HEK293T (cell line): ENCODE data around the gene ANO2.

Experiments
- CTCF ChIA-PET: fragments of 350-600 bp; formaldehyde crosslinking; extraction: SDS; loops from one replicate; lab custom pipeline; 2021; ENCODE audit warnings: antibody characterized with exemption, inconsistent platforms; lab: Yijun Ruan, JAX
- POLR2A ChIA-PET: fragments of 350-600 bp; formaldehyde crosslinking; extraction: SDS; loops from one replicate; lab custom pipeline; 2020; ENCODE audit warnings: antibody characterized with exemption, inconsistent platforms; lab: Yijun Ruan, JAX
- DNase-seq: peaks from one replicate; pipeline ENCODE4 v3.0.0; 2012; ENCODE audit warnings: mixed read lengths; ENCODE audit errors: extremely low spot score
- ARNT ChIP-seq: fragments of 450-650 bp; IDR thresholded peaks from 2 replicates; pipeline ENCODE4 v1.6.1; 2017; ENCODE audit warnings: mild to moderate bottlenecking
- BHLHE40 ChIP-seq: fragments of 450-650 bp; IDR thresholded peaks from 2 replicates; pipeline ENCODE4 v1.6.1; 2016; ENCODE audit warnings: mild to moderate bottlenecking, moderate library complexity, borderline replicate concordance
- CTBP1 ChIP-seq: fragments of 450-650 bp; IDR thresholded peaks from 2 replicates; pipeline ENCODE4 v1.6.1; 2016; ENCODE audit warnings: borderline replicate concordance
- ELF4 ChIP-seq: fragments of 450-650 bp; IDR thresholded peaks from 2 replicates; pipeline ENCODE4 v1.6.1; 2017; ENCODE audit warnings: antibody characterized with exemption
- FOXA1 ChIP-seq: fragments of 450-650 bp; IDR thresholded peaks from 2 replicates; pipeline ENCODE4 v1.6.1; 2016; ENCODE audit warnings: mild to moderate bottlenecking
- FOXK2 ChIP-seq: fragments of 450-650 bp; IDR thresholded peaks from 2 replicates; pipeline ENCODE4 v1.6.1; 2016; ENCODE audit warnings: mild to moderate bottlenecking
- FOXM1 ChIP-seq: fragments of 450-650 bp; IDR thresholded peaks from 2 replicates; pipeline ENCODE4 v1.6.1; 2017; ENCODE audit warnings: mild to moderate bottlenecking, borderline replicate concordance
- HDGF ChIP-seq: fragments of 450-650 bp; IDR thresholded peaks from 2 replicates; pipeline ENCODE4 v1.6.1; 2017; ENCODE audit warnings: antibody characterized with exemption, borderline replicate concordance
- L3MBTL2 ChIP-seq: fragments of 450-650 bp; conservative IDR thresholded peaks from 2 replicates; pipeline ENCODE4 v1.6.1; 2016; ENCODE audit warnings: mild to moderate bottlenecking
- LEF1 ChIP-seq: fragments of 450-650 bp; IDR thresholded peaks from 2 replicates; pipeline ENCODE4 v1.6.1; 2017; ENCODE audit warnings: mild to moderate bottlenecking, borderline replicate concordance
- NFRKB ChIP-seq: fragments of 450-650 bp; IDR thresholded peaks from 2 replicates; pipeline ENCODE4 v1.6.1; 2016; ENCODE audit warnings: mild to moderate bottlenecking, moderate library complexity
- SP1 ChIP-seq: fragments of 450-650 bp; IDR thresholded peaks from 2 replicates; pipeline ENCODE4 v1.6.1; 2017
- SUZ12 ChIP-seq: fragments of 450-650 bp; IDR thresholded peaks from 2 replicates; pipeline ENCODE4 v1.6.1; 2016; ENCODE audit warnings: mild to moderate bottlenecking
- TARDBP ChIP-seq: fragments of 450-650 bp; IDR thresholded peaks from 2 replicates; pipeline ENCODE4 v1.6.1; 2016
- ZNF384 ChIP-seq: fragments of 450-650 bp; IDR thresholded peaks from 2 replicates; pipeline ENCODE4 v1.6.1; 2016
- TF ChIP-seq, protein P1 (sequence below): fragments of 450-650 bp; IDR thresholded peaks from 2 replicates; pipeline ENCODE4 v1.6.1; 2016

The ANO2 gene

DNA sequence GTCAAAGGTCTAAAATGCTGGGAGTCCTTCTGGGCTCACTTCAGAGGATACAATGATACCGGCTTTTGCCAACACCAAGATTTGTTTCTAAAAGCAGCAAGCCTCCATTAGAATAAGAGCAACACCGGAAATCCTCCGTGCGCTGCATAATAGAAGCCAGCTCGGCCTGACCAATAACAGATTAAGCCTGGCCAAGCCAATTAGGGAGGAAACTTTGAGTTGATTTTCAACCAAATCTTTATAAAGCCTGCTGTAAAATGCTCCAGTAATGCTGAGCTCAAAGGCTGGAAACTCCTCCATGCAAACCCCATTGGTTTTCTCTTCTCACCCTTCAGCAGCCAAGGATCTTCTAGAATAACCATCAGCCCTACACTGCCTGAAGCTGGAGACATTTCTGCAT lies 363.0 kb downstream of the ANO2 start:
- ChIA-PET CTCF (no interaction called here), POLR2A (no interaction called here)
- DNase-seq, result no peak
- TF ChIP-seq TARDBP (no peak), NFRKB (no peak), HDGF (no peak), FOXM1 (no peak), SUZ12 (no peak), SP1 (no peak), FOXA1 (no peak), ELF4 (no peak), LEF1 (no peak), ZNF384 (no peak), BHLHE40 (no peak)
- TF ChIP-seq, protein P1, sequence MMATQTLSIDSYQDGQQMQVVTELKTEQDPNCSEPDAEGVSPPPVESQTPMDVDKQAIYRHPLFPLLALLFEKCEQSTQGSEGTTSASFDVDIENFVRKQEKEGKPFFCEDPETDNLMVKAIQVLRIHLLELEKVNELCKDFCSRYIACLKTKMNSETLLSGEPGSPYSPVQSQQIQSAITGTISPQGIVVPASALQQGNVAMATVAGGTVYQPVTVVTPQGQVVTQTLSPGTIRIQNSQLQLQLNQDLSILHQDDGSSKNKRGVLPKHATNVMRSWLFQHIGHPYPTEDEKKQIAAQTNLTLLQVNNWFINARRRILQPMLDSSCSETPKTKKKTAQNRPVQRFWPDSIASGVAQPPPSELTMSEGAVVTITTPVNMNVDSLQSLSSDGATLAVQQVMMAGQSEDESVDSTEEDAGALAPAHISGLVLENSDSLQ, result no peak

DNA sequence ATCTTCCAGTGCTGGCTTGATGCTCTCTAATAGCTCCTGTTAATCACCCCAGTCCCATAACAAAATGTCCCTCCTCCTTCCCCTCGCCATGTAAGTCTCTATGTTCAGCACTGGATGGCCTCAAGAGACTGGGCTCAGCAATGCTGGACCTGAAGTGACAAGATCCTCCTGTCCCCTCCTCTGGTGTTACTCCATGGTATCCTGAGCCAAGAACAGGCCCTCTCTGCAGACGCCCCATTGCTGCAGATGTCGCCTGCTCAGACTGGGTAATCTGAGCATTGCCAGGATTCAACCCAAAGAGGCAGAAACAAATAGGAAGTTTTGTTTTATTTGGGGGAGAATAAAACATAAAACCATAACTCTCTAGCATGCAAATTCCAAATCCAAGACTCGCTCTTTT lies 363.4 kb downstream of the ANO2 start:
- CTCF ChIA-PET, result no interaction called here
- no peak for DNase-seq
- no peak for TF ChIP-seq TARDBP
- no peak for TF ChIP-seq ELF4
- TF ChIP-seq L3MBTL2, result no peak
- no peak for TF ChIP-seq ZNF384
- POLR2A ChIA-PET, result no interaction called here

DNA sequence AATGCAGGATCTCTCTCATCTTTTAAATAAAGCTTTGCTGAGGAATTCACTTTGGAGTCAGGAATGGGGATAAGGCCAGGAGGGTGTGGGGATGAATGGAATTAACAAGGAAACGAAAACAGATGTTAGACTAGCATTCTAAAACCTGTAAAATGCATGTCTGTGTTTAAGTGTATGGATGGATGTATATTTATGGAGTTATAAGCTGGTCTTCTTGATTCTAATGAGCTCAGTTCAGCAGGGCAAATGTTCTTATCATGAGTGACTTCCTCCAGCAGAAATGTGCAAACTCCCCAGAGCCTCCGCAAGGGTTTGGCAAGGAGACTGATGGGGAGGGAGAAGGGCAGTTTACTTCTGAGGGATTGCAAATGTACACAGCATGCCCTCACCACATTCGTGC lies 364.0 kb downstream of the ANO2 start:
- ChIA-PET CTCF (no interaction called here), POLR2A (no interaction called here)
- no peak for DNase-seq
- no peak for TF ChIP-seq LEF1
- no peak for TF ChIP-seq L3MBTL2
- TF ChIP-seq SP1, result no peak
- TF ChIP-seq FOXM1, result no peak
- no peak for TF ChIP-seq NFRKB
- no peak for TF ChIP-seq SUZ12
- no peak for TF ChIP-seq ELF4
- TF ChIP-seq ZNF384, result no peak
- no peak for TF ChIP-seq FOXA1
- TF ChIP-seq FOXK2, result no peak
- no peak for TF ChIP-seq CTBP1
- TF ChIP-seq, protein P1, result no peak
- TF ChIP-seq ARNT, result no peak
- TF ChIP-seq BHLHE40, result no peak
- TF ChIP-seq HDGF, result no peak
- no peak for TF ChIP-seq TARDBP

DNA sequence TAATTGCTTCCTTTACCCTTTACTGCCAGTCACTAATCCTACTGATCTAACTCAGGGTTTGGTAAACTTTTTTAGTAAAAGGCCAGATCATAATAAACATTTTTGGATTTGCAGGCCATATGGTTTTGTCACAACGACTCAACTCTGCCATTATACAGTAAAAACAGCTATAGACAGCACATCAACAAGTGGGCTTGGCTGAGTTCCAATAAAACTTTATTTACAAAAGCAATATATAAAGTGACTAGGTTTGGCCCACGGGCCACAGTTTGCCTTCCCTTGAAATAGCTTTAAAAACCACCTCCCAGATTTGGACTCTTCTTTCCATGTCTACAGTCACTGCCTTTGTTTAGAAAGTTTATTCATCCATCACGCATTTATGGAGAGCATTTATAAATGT lies 366.3 kb downstream of the ANO2 start:
- ChIA-PET CTCF (no interaction called here), POLR2A (no interaction called here)
- no peak for DNase-seq
- TF ChIP-seq FOXM1 (no peak), BHLHE40 (no peak), FOXK2 (no peak), ZNF384 (no peak), NFRKB (no peak), FOXA1 (no peak), HDGF (no peak), SP1 (no peak), L3MBTL2 (no peak), LEF1 (no peak), TARDBP (no peak)

DNA sequence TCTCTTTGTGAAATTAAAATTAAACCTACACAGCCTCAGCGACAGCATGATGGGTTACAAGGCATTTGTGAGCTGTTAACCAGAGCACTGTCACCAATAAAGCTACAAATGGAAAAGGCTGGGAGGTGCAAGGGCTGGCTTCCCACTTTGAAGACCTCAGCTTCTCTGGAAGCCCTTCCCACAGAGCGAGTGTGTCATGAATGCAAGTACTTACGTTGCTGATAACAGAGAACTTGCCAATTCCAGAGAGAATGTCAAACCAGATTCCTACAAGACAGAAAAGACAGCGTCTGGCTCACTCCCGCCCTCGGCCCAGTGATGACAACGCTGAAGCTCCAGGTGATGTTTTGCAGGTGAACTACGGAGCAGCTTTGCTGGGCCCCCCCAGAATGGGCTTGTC lies 367.3 kb downstream of the ANO2 start:
- TF ChIP-seq LEF1, result no peak
- TF ChIP-seq FOXA1, result no peak
- TF ChIP-seq SUZ12, result no peak
- TF ChIP-seq TARDBP, result no peak
- no peak for TF ChIP-seq ARNT
- no peak for TF ChIP-seq CTBP1
- no peak for TF ChIP-seq HDGF
- POLR2A ChIA-PET, result no interaction called here
- DNase-seq, result no peak
- CTCF ChIA-PET, result no interaction called here

DNA sequence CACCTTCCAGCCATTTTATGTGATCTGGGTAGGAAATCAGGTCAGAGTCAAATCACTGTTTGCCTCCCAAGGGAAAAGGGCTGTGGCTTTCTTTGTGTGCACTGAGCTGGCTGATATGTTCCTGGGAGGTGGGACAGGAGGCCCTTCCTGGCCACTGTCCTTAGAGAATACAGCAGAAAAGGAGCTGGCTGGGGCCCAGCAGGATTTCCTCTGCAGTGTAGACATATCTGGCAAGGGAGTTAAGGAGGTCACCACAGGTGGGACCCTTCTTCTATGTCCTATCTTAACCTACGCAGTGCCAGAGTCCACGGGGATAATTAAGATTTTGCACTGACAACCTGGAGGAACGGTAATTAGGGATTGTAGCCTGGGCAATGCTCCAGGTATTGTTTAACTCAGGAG lies 367.8 kb downstream of the ANO2 start:
- ChIA-PET CTCF (no interaction called here), POLR2A (no interaction called here)
- DNase-seq, result no peak
- no peak for TF ChIP-seq SP1
- TF ChIP-seq L3MBTL2, result no peak
- TF ChIP-seq HDGF, result no peak
- no peak for TF ChIP-seq ZNF384
- no peak for TF ChIP-seq BHLHE40
- TF ChIP-seq NFRKB, result no peak
- no peak for TF ChIP-seq LEF1
- no peak for TF ChIP-seq ARNT
- no peak for TF ChIP-seq ELF4
- no peak for TF ChIP-seq SUZ12
- TF ChIP-seq FOXA1, result no peak
- no peak for TF ChIP-seq FOXM1
- TF ChIP-seq, protein P1, result no peak
- no peak for TF ChIP-seq TARDBP
- no peak for TF ChIP-seq FOXK2
- no peak for TF ChIP-seq CTBP1

DNA sequence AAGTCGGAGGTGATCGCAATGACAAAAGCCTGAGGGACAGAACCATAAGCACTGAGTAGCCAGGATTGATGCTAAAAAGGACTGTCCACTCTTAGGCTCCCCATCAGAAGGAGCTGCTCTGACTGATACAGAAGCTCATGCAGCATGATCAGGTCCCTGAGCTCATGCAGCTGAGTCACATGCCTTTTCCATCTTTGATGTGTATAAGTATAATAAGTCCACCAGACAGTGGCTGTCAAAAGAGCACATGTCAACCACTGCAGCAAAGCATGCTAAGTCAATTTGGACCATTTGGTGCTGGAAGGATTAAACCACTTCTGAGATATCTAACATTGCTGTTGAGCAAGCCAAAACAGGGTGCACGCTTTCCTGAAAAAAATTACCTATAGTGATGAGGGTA lies 369.1 kb downstream of the ANO2 start:
- TF ChIP-seq NFRKB, result no peak
- TF ChIP-seq TARDBP, result no peak
- no peak for TF ChIP-seq ZNF384
- TF ChIP-seq L3MBTL2, result no peak
- TF ChIP-seq FOXM1, result no peak
- TF ChIP-seq LEF1, result no peak
- TF ChIP-seq SP1, result no peak
- no peak for TF ChIP-seq ARNT
- no peak for TF ChIP-seq CTBP1
- no peak for TF ChIP-seq FOXK2
- TF ChIP-seq BHLHE40, result no peak
- TF ChIP-seq, protein P1, result no peak
- no peak for TF ChIP-seq ELF4
- TF ChIP-seq SUZ12, result no peak
- no peak for TF ChIP-seq FOXA1
- TF ChIP-seq HDGF, result no peak
- ChIA-PET POLR2A (no interaction called here), CTCF (no interaction called here)
- no peak for DNase-seq
